Stimulated activated CD4-positive, alpha-beta T cell treated with anti-CD3 and anti-CD28 coated beads, TNF-alpha, amount 100 ng/mL, for 24 hours (primary cell): ENCODE measurements around the gene NCAPD3.

ENCODE experiments used
- DNase-seq, 3 experiments: peaks; one replicate each; pipeline ENCODE4 v3.0.0-alpha.2; 2020; ENCODE audit warnings: low read depth in 3 of 3

The NCAPD3 gene

GRCh38 chr11:134158023-134158422 is 65.7 kb downstream of the NCAPD3 start:
- no peak for DNase-seq

GRCh38 chr11:134157451-134157850 is 66.3 kb downstream of the NCAPD3 start:
- no peak for DNase-seq

GRCh38 chr11:134155946-134156865 is 67.6 kb downstream of the NCAPD3 start:
- DNase-seq = no peak

GRCh38 chr11:134155456-134155855 is 68.3 kb downstream of the NCAPD3 start:
- DNase-seq = no peak

DNA sequence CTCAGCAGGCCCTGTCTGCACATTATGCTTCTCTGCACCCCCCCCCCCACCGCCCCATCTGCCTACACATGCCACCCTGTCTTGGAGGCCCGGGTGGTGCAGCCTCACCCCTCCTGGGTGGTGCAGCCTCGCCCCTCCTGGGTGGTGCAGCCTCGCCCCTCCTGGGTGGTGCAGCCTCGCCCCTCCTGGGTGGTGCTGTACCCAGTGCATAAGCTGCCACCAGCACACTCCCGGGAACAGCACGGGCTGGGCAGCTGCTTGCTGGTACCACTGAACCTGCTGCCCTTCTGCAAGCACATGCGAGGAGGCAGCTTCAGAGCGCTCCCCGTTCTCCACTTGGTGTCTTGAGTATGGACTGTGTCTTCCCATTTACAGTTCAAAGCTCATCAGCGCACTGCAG is 69.3 kb downstream of the NCAPD3 start:
- no peak for DNase-seq

- no peak for DNase-seq
Observed at GRCh38 chr11:134153147-134153905, 70.4 kb downstream of the NCAPD3 start.

GRCh38 chr11:134152696-134153095 is 71.1 kb downstream of the NCAPD3 start:
- DNase-seq = no peak

DNA sequence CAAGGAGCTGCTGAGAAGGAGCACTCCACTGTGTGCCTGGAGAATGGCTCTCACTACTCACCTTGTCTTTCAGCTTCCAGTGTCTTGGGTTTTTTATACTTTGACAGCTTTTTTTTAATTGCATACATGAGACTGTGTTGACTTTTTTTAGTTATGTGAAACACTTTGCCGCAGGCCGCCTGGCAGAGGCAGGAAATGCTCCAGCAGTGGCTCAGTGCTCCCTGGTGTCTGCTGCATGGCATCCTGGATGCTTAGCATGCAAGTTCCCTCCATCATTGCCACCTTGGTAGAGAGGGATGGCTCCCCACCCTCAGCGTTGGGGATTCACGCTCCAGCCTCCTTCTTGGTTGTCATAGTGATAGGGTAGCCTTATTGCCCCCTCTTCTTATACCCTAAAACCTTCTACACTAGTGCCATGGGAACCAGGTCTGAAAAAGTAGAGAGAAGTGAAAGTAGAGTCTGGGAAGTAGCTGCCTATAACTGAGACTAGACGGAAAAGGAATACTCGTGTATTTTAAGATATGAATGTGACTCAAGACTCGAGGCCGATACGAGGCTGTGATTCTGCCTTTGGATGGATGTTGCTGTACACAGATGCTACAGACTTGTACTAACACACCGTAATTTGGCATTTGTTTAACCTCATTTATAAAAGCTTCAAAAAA is 72.6 kb downstream of the NCAPD3 start:
- DNase-seq = no peak

DNA sequence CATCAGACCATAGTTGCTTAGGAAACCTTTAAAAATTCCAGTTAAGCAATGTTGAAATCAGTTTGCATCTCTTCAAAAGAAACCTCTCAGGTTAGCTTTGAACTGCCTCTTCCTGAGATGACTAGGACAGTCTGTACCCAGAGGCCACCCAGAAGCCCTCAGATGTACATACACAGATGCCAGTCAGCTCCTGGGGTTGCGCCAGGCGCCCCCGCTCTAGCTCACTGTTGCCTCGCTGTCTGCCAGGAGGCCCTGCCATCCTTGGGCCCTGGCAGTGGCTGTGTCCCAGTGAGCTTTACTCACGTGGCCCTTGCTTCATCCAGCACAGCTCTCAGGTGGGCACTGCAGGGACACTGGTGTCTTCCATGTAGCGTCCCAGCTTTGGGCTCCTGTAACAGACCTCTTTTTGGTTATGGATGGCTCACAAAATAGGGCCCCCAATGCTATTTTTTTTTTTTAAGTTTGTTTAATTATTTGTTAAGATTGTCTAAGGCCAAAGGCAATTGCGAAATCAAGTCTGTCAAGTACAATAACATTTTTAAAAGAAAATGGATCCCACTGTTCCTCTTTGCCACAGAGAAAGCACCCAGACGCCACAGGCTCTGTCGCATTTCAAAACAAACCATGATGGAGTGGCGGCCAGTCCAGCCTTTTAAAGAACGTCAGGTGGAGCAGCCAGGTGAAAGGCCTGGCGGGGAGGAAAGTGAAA is 73.4 kb downstream of the NCAPD3 start:
- no peak for DNase-seq

GRCh38 chr11:134149371-134149770 is 74.4 kb downstream of the NCAPD3 start:
- no peak for DNase-seq

GRCh38 chr11:134146598-134146997 is 77.2 kb downstream of the NCAPD3 start:
- no peak for DNase-seq

DNA sequence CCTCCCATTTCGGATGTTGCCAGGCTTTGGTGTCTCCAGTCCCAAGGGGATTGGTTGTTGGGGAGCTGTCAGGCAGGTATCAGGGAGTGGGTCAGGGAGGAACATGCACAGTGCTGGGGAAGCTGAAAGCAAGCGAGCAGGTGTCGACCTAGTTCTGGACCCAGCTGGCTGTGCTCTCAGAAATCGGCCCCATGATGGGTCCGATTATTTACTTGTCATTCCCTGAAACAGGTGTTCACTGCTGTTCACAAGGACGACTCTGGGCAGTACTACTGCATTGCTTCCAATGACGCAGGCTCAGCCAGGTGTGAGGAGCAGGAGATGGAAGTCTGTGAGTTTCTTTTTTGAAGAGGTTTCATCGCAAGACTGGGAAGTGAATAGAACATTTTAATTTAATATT is 78.1 kb downstream of the NCAPD3 start:
- no peak for DNase-seq

- DNase-seq = no peak
Observed at GRCh38 chr11:134144744-134145143, 79.0 kb downstream of the NCAPD3 start.

DNA sequence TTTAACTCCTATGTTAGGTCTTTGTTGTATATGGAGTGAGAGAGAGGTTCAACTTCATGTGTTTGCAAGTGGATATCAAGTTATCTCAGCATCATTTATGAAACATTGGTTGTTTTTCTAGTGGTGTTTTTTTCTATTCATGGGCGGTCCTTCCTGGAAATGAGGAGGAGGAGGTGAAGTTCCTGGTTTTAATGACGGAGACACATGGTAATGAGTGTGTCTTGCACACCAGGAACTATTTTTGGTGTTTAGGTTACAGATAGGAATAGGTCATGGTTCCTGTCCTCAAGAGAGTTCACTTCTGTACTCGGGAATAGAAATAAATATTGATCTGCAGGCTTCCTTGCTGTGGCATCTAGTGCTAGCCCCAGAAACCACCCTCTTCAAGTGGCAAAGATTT is 80.0 kb downstream of the NCAPD3 start:
- no peak for DNase-seq

DNA sequence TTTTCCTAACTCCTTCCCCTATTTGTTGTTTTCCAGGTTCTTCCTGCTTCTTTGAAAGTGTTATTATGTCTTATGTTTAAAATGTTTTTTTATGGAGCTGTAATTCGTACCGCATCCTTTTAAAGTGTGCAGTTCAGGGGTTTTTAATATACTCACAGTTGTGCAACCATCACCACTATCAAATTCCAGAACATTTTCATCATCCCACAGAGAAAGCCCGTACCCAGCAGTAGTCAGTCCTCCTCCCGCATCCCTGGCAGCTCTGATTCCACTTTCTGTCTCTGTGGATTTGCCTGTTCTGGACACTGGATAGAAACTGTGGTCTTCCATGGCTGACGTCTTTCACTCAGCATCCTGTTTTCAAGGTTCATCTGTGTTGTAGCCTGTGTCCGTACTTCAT is 81.2 kb downstream of the NCAPD3 start:
- no peak for DNase-seq

- no peak for DNase-seq
Observed at GRCh38 chr11:134140961-134141490, 82.7 kb downstream of the NCAPD3 start.

DNA sequence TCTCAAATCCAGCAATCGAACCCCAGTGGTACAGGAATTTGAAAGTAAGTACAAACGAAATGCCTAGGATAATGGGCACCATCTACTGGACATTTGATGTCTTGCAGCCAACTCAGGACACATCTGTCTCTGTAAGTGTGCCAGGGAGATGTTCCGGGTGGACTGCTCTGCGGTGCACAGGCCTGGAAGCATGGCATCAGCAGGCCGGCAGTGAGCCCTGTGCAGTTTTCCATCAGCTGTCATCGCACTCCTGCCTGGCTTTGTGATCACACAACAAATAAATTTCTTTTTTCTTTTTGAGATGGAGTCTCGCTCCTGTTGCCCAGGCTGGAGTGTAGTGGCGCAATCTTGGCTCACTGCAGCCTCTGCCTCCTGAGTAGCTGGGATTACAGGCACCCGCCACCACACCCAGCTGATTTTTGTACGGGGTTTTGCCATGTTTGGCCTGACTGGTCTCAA is 83.9 kb downstream of the NCAPD3 start:
- DNase-seq = peak in 2 of 3 experiments; percentile 28 to 34

DNA sequence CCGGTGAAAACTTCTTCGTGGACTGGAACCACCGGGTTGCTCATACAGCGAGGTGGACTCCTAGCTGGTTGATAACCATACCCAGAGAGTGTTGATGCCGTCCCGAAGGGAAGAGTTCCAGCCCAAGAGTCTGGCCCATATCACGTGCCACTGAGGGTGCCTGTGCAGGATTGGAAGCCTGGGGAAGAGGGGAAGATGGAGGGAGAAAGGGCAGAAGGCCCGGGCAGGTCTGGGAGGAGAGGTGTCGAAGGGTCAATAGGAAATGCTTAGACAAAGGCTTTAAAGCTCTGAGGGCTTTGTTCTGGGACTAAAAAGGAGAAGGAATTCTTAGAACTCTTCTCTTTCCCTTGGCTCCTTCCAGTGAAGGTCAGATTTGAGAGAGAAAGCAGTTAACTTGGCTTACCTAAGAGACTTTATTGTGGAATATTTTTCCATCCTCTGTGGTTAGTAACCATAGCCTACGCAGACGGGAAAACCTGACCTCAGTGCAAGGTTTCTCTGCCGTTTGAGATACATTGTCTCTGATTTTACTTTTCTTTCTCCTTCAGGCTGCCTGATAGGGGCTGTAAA is 84.4 kb downstream of the NCAPD3 start:
- DNase-seq = no peak

GRCh38 chr11:134138376-134138775 is 85.4 kb downstream of the NCAPD3 start:
- no peak for DNase-seq

- DNase-seq = no peak
Observed at GRCh38 chr11:134134167-134134566, 89.6 kb downstream of the NCAPD3 start.

- DNase-seq = no peak
Observed at GRCh38 chr11:134132808-134133207, 91.0 kb downstream of the NCAPD3 start.
